ENCODE data around the gene CFAP410. TPM values are rescaled to one million over a fixed set of nuclear protein-coding genes. Genes with fewer than 3 reads are reported as not detected.
A peak's percentile ranks its signal among the peaks of the same experiment; 100 is the strongest.

CFAP410 gene
- total RNA-seq, 2 donors from 2014 or later: 33.1 to 35.7 TPM

GRCh38 chr21:44377922-44378645, 38.9 kb upstream of the CFAP410 start:
- no peaks in the 10 kb centered on the region for H3K27me3 ChIP-seq (ENCODE audit: control insufficient read depth, insufficient read depth, low read length, poor library complexity, severe bottlenecking)
- H3K27me3 Mint-ChIP-seq (ENCODE audit: insufficient read depth): peaks cover 7% of the 10 kb centered on the region
- no peak overlapping the region for H3K4me3 Mint-ChIP-seq
- H3K9ac ChIP-seq (ENCODE audit: extremely low read depth, low read length, poor library complexity, severe bottlenecking): no peak overlapping the region
- H3K27ac Mint-ChIP-seq: no peak overlapping the region
- peaks cover 13% of the 10 kb centered on the region for H3K4me1 Mint-ChIP-seq
- peaks cover 8% of the 10 kb centered on the region for H3K36me3 Mint-ChIP-seq (ENCODE audit: low read depth)
- H3K4me1 ChIP-seq (ENCODE audit: control insufficient read depth, insufficient read depth, low read length): peaks cover 5% of the 10 kb centered on the region
- no peak overlapping the region for H3K27ac ChIP-seq (ENCODE audit: low read depth, low read length)
- 88 to 91% methylated on average over 14 to 22 of the region's 22 CpGs for WGBS, 2 experiments (ENCODE audit: insufficient coverage in 1 of 2, insufficient read length in 1 of 2)
- H3K9me3 Mint-ChIP-seq: peaks cover 30% of the 10 kb centered on the region
- H3K36me3 ChIP-seq (ENCODE audit: control insufficient read depth, insufficient read depth, low read length): no peaks in the 10 kb centered on the region
- peak; percentile 39 for DNase-seq
- no peak for TF ChIP-seq CTCF (conservative IDR thresholded peaks at IDR 0.05)
- H3K4me3 ChIP-seq (ENCODE audit: low read length): no peak overlapping the region
- H3K9me3 ChIP-seq (ENCODE audit: control insufficient read depth, low read length): peaks cover 20% of the 10 kb centered on the region

- H3K36me3 ChIP-seq (ENCODE audit: control insufficient read depth, insufficient read depth, low read length): no peaks in the 10 kb centered on the region
- no peak overlapping the region for H3K27ac Mint-ChIP-seq
- H3K4me3 ChIP-seq (ENCODE audit: low read length): no peak overlapping the region
- H3K4me3 Mint-ChIP-seq: no peak overlapping the region
- 90 to 92% methylated on average over 15 to 21 of the region's 24 CpGs for WGBS, 2 experiments (ENCODE audit: insufficient coverage in 1 of 2, insufficient read length in 1 of 2)
- peaks cover 8% of the 10 kb centered on the region for H3K36me3 Mint-ChIP-seq (ENCODE audit: low read depth)
- H3K27me3 ChIP-seq (ENCODE audit: control insufficient read depth, insufficient read depth, low read length, poor library complexity, severe bottlenecking): no peaks in the 10 kb centered on the region
- H3K4me1 Mint-ChIP-seq: peaks cover 13% of the 10 kb centered on the region
- DNase-seq: peak; percentile 72
- peaks cover 5% of the 10 kb centered on the region for H3K4me1 ChIP-seq (ENCODE audit: control insufficient read depth, insufficient read depth, low read length)
- H3K9me3 Mint-ChIP-seq: peaks cover 30% of the 10 kb centered on the region
- no peak overlapping the region for H3K27ac ChIP-seq (ENCODE audit: low read depth, low read length)
- H3K9ac ChIP-seq (ENCODE audit: extremely low read depth, low read length, poor library complexity, severe bottlenecking): no peak overlapping the region
- peaks cover 20% of the 10 kb centered on the region for H3K9me3 ChIP-seq (ENCODE audit: control insufficient read depth, low read length)
- TF ChIP-seq CTCF (conservative IDR thresholded peaks at IDR 0.05): peak; percentile 64
- peaks cover 7% of the 10 kb centered on the region for H3K27me3 Mint-ChIP-seq (ENCODE audit: insufficient read depth)
These were observed 38.2 kb upstream of the CFAP410 start for GRCh38 chr21:44377201-44377921.

- WGBS, 2 experiments (ENCODE audit: insufficient coverage in 1 of 2, insufficient read length in 1 of 2): 94 to 100% methylated on average over 4 to 9 of the region's 9 CpGs
- Mint-ChIP-seq H3K4me3 (no peak overlapping the region), H3K36me3 (ENCODE audit: low read depth) (peaks cover 8% of the 10 kb centered on the region), H3K9me3 (peaks cover 30% of the 10 kb centered on the region), H3K27me3 (ENCODE audit: insufficient read depth) (peaks cover 11% of the 10 kb centered on the region), H3K4me1 (peaks cover 13% of the 10 kb centered on the region), H3K27ac (no peak overlapping the region)
- H3K9me3 ChIP-seq (ENCODE audit: control insufficient read depth, low read length): peaks cover 20% of the 10 kb centered on the region
- H3K4me3 ChIP-seq (ENCODE audit: low read length): no peak overlapping the region
- no peak for TF ChIP-seq CTCF (conservative IDR thresholded peaks at IDR 0.05)
- no peak overlapping the region for H3K27ac ChIP-seq (ENCODE audit: low read depth, low read length)
- H3K4me1 ChIP-seq (ENCODE audit: control insufficient read depth, insufficient read depth, low read length): peaks cover 5% of the 10 kb centered on the region
- H3K9ac ChIP-seq (ENCODE audit: extremely low read depth, low read length, poor library complexity, severe bottlenecking): no peak overlapping the region
- peak; percentile 27 for DNase-seq
- H3K27me3 ChIP-seq (ENCODE audit: control insufficient read depth, insufficient read depth, low read length, poor library complexity, severe bottlenecking): no peaks in the 10 kb centered on the region
- no peaks in the 10 kb centered on the region for H3K36me3 ChIP-seq (ENCODE audit: control insufficient read depth, insufficient read depth, low read length)
These were observed 37.4 kb upstream of the CFAP410 start for GRCh38 chr21:44376606-44377005.
